Retinal pigment epithelial cell (primary cell): ENCODE data around the gene OAF.
"Not testable (repeated sequence)": the region's sequence is repeated elsewhere in the genome, so short reads cannot be mapped to it uniquely, and the experiment has no call there.

Experiments
- DNase-seq: peaks from one replicate; pipeline ENCODE4 v3.0.0-alpha.2; 2010; ENCODE audit warnings: low read depth
- H3K4me3 ChIP-seq: 2 replicates; pipeline ENCODE4 v1.5.1; 2011; ENCODE audit warnings: mild to moderate bottlenecking, low read length, control low read depth, moderate library complexity
- CTCF ChIP-seq: conservative IDR thresholded peaks from 2 replicates; pipeline ENCODE4 v1.5.1; 2011; ENCODE audit warnings: low read depth, low read length, control low read depth, inconsistent platforms

OAF gene

GRCh38 chr11:120261931-120262330 lies 51.1 kb downstream of the OAF start:
- no peak for TF ChIP-seq CTCF
- no peak for DNase-seq
- no peak overlapping the region for H3K4me3 ChIP-seq

- H3K4me3 ChIP-seq: no peak overlapping the region
- no peak for TF ChIP-seq CTCF
- no peak for DNase-seq
Observed at GRCh38 chr11:120267319-120267718, 56.5 kb downstream of the OAF start.

- DNase-seq: no peak
- no peak overlapping the region for H3K4me3 ChIP-seq
- no peak for TF ChIP-seq CTCF
Observed at GRCh38 chr11:120268686-120269085, 57.9 kb downstream of the OAF start.

GRCh38 chr11:120270386-120270785 lies 59.6 kb downstream of the OAF start:
- no peak for DNase-seq
- no peak overlapping the region for H3K4me3 ChIP-seq
- TF ChIP-seq CTCF: no peak

- no peak for DNase-seq
- H3K4me3 ChIP-seq: no peak overlapping the region
- no peak for TF ChIP-seq CTCF
Observed at GRCh38 chr11:120271672-120272071, 60.8 kb downstream of the OAF start.

GRCh38 chr11:120272303-120272702 lies 61.5 kb downstream of the OAF start:
- no peak for DNase-seq
- TF ChIP-seq CTCF: no peak
- H3K4me3 ChIP-seq: no peak overlapping the region

- TF ChIP-seq CTCF: no peak
- no peak overlapping the region for H3K4me3 ChIP-seq
- no peak for DNase-seq
Observed at GRCh38 chr11:120273432-120273831, 62.6 kb downstream of the OAF start.

GRCh38 chr11:120273956-120274355 lies 63.1 kb downstream of the OAF start:
- H3K4me3 ChIP-seq, DNase-seq: not testable (repeated sequence)
